Stimulated activated CD8-positive, alpha-beta memory T cell treated with anti-CD3 and anti-CD28 coated beads, Interleukin-2, amount 100 ng/mL, for 1 hour (primary cell): Measurements from ENCODE around the gene DDX20.

ENCODE experiments used
- DNase-seq, 2 donors: peaks; one replicate each; pipeline ENCODE4 v3.0.0-alpha.2; 2020; ENCODE audit warnings: low read depth in 2 of 2

Gene DDX20

GRCh38 chr1:111747947-111748346, 7.8 kb upstream of the DDX20 start:
- no peak for DNase-seq

GRCh38 chr1:111749628-111750027, 6.1 kb upstream of the DDX20 start:
- no peak for DNase-seq

GRCh38 chr1:111750856-111751255, 4.8 kb upstream of the DDX20 start:
- no peak for DNase-seq

GRCh38 chr1:111751906-111752575, 3.7 kb upstream of the DDX20 start:
- no peak for DNase-seq

GRCh38 chr1:111754984-111755330, 744 bp upstream of the DDX20 start:
- DNase-seq = no peak

- no peak for DNase-seq
Observed at GRCh38 chr1:111756124-111756513, 418 bp downstream of the DDX20 start.

GRCh38 chr1:111758373-111758772, 2.7 kb downstream of the DDX20 start:
- no peak for DNase-seq

- no peak for DNase-seq
Observed at GRCh38 chr1:111761717-111762116, 6.0 kb downstream of the DDX20 start.

GRCh38 chr1:111762332-111762731, 6.6 kb downstream of the DDX20 start:
- no peak for DNase-seq

- DNase-seq = no peak
Observed at GRCh38 chr1:111768023-111768422, 12.3 kb downstream of the DDX20 start.

GRCh38 chr1:111768625-111769024, 12.9 kb downstream of the DDX20 start:
- DNase-seq = no peak

- no peak for DNase-seq
Observed at GRCh38 chr1:111769517-111770146, 13.9 kb downstream of the DDX20 start.

GRCh38 chr1:111770916-111771315, 15.2 kb downstream of the DDX20 start:
- DNase-seq = no peak

GRCh38 chr1:111775966-111776365, 20.3 kb downstream of the DDX20 start:
- no peak for DNase-seq

GRCh38 chr1:111776391-111776790, 20.7 kb downstream of the DDX20 start:
- no peak for DNase-seq

- no peak for DNase-seq
Observed at GRCh38 chr1:111776861-111777260, 21.2 kb downstream of the DDX20 start.

- no peak for DNase-seq
Observed at GRCh38 chr1:111777301-111777700, 21.6 kb downstream of the DDX20 start.

GRCh38 chr1:111778066-111778465, 22.4 kb downstream of the DDX20 start:
- DNase-seq = no peak

GRCh38 chr1:111778541-111779051, 22.9 kb downstream of the DDX20 start:
- no peak for DNase-seq

- no peak for DNase-seq
Observed at GRCh38 chr1:111779546-111779945, 23.8 kb downstream of the DDX20 start.

GRCh38 chr1:111784273-111784901, 28.7 kb downstream of the DDX20 start:
- DNase-seq = no peak

- DNase-seq = no peak
Observed at GRCh38 chr1:111786669-111787207, 31.0 kb downstream of the DDX20 start.

GRCh38 chr1:111789142-111789541, 33.4 kb downstream of the DDX20 start:
- no peak for DNase-seq
